Fibroblast of lung (primary cell): ENCODE results near the gene USP53. TPM values are rescaled to one million over a fixed set of nuclear protein-coding genes. Genes with fewer than 3 reads are reported as not detected.

Source experiments
- DNase-seq, 2 donors: peaks; one replicate each; pipeline versions ENCODE4 v3.0.0 to v3.0.0-alpha.2; 2010; ENCODE audit warnings: low read depth in 2 of 2
- H2AFZ ChIP-seq: 2 replicates; pipeline ENCODE4 v1.5.1; 2012; ENCODE audit warnings: low read length, control low read depth, inconsistent platforms
- H3K27ac ChIP-seq: 2 replicates; pipeline ENCODE4 v1.5.1; 2011; ENCODE audit warnings: low read length, control low read depth; ENCODE audit not compliant: insufficient read depth
- H3K27me3 ChIP-seq: 2 replicates; pipeline ENCODE4 v1.5.1; 2011; ENCODE audit warnings: mild to moderate bottlenecking, low read length; ENCODE audit not compliant: control insufficient read depth, insufficient read depth
- H3K36me3 ChIP-seq: 2 replicates; pipeline ENCODE4 v1.5.1; 2011; ENCODE audit warnings: low read length; ENCODE audit not compliant: control insufficient read depth, insufficient read depth
- H3K4me1 ChIP-seq: 2 replicates; pipeline ENCODE4 v1.5.1; 2011; ENCODE audit warnings: low read length; ENCODE audit not compliant: control insufficient read depth, insufficient read depth; ENCODE audit errors: extremely low read depth
- H3K4me2 ChIP-seq: 2 replicates; pipeline ENCODE4 v1.5.1; 2011; ENCODE audit warnings: low read length, control low read depth; ENCODE audit not compliant: insufficient read depth; ENCODE audit errors: extremely low read depth
- H3K4me3 ChIP-seq, 4 experiments: fragments of 200-600 bp in 1 of 4; sonication (generic) in 1 of 4; replicated peaks in 1 of 4; 2 replicates each; pipeline ENCODE4 v1.5.1; 2011 to 2016; ENCODE audit warnings: low read length in 4 of 4, low read depth in 3 of 4, mild to moderate bottlenecking in 3 of 4, control low read depth in 2 of 4, inconsistent platforms in 1 of 4, mixed read lengths in 1 of 4; ENCODE audit not compliant: insufficient read depth in 1 of 4; ENCODE audit errors: control extremely low read depth in 1 of 4
- H3K79me2 ChIP-seq: 2 replicates; pipeline ENCODE4 v1.5.1; 2012; ENCODE audit warnings: mild to moderate bottlenecking, low read length, inconsistent platforms; ENCODE audit not compliant: control insufficient read depth, insufficient read depth
- H3K9ac ChIP-seq: 2 replicates; pipeline ENCODE4 v1.5.1; 2011; ENCODE audit warnings: mild to moderate bottlenecking, low read length, control low read depth; ENCODE audit not compliant: insufficient read depth
- H3K9me3 ChIP-seq: 2 replicates; pipeline ENCODE4 v1.5.1; 2012; ENCODE audit warnings: low read depth, low read length; ENCODE audit not compliant: control insufficient read depth, insufficient read depth
- H4K20me1 ChIP-seq: 2 replicates; pipeline ENCODE4 v1.5.1; 2011; ENCODE audit warnings: low read length; ENCODE audit not compliant: control insufficient read depth, insufficient read depth; ENCODE audit errors: extremely low read depth
- CTCF ChIP-seq, 2 donors: IDR thresholded peaks in 1 of 2; conservative IDR thresholded peaks in 1 of 2; 1 replicate in 1 of 2; 2 replicates in 1 of 2; pipeline ENCODE4 v1.5.1; 2011 to 2012; ENCODE audit warnings: low read length in 2 of 2, control low read depth in 1 of 2, inconsistent platforms in 1 of 2, low read depth in 1 of 2, mild to moderate bottlenecking in 1 of 2
- EZH2 ChIP-seq: IDR thresholded peaks from 2 replicates; pipeline ENCODE4 v1.5.1; 2012; ENCODE audit warnings: low read length, control low read depth, mild to moderate bottlenecking; ENCODE audit errors: missing control alignments
- polyA plus RNA-seq, 2 donors: library from polyadenylated mRNA; depleted of rRNA in 1 of 2; stranded (reverse) in 1 of 2; unstranded in 1 of 2; fragments of >200 nt; gene quantifications; 2 replicates each; pipeline ENCODE4 v1.2.1, GENCODE V29; 2011 to 2012; ENCODE audit warnings: missing spikeins in 1 of 2
- total RNA-seq: library from RNA; depleted of rRNA; stranded (reverse); fragments of >200 nt; gene quantifications from 2 replicates; pipeline ENCODE4 v1.2.1, GENCODE V29; 2014

Gene USP53
- total and polyA plus RNA-seq, 2 donors (not counting 1 experiment from before 2014, with no cell fraction given): 55.7 to 102 TPM

GRCh38 chr4:119317990-119318389 lies 105.5 kb downstream of the USP53 start:
- Histone ChIP-seq H3K4me1 (peaks cover 5% of the 10 kb centered on the region), H3K4me3 (no peak overlapping the region)
- DNase-seq: no peak

GRCh38 chr4:119321921-119322687 lies 109.6 kb downstream of the USP53 start, which contains the start of gene FABP2:
Gene FABP2 (minus strand): TSS chr4:119322138. CDS start chr4:119322102, 36 bp downstream.
- H3K36me3 ChIP-seq: no peaks in the 10 kb centered on the region
- DNase-seq: no peak
- TF ChIP-seq EZH2: no peak
- TF ChIP-seq CTCF (conservative IDR thresholded peaks at IDR 0.05 in 1 of 2, IDR thresholded peaks at IDR 0.05 in 1 of 2; ENCODE audit: low read depth in 1 of 2, low read length in 2 of 2): no peak
- H3K4me2 ChIP-seq: no peak within 1 kb of the TSS
- H3K27me3 ChIP-seq: no peaks in the 10 kb centered on the region
- H3K9me3 ChIP-seq: no peaks in the 10 kb centered on the region
- no peak within 1 kb of the TSS for H3K9ac ChIP-seq
- H3K27ac ChIP-seq: no peak within 1 kb of the TSS
- no peak within 1 kb of the TSS for H2AFZ ChIP-seq
- no peak within 1 kb of the TSS for H3K4me3 ChIP-seq
- no peaks in the 10 kb centered on the region for H4K20me1 ChIP-seq
- no peaks in the 10 kb centered on the region for H3K4me1 ChIP-seq
- no peaks in the 10 kb centered on the region for H3K79me2 ChIP-seq

More at GRCh38 chr4:119317990-119318389, 105.5 kb downstream of the USP53 start:
- H2AFZ ChIP-seq: no peak overlapping the region
- H4K20me1 ChIP-seq: no peaks in the 10 kb centered on the region
- H3K27ac ChIP-seq: no peak overlapping the region
- H3K9ac ChIP-seq: no peak overlapping the region
- H3K79me2 ChIP-seq: no peaks in the 10 kb centered on the region
- H3K9me3 ChIP-seq: no peaks in the 10 kb centered on the region
- no peak for TF ChIP-seq EZH2
- TF ChIP-seq CTCF (conservative IDR thresholded peaks at IDR 0.05 in 1 of 2, IDR thresholded peaks at IDR 0.05 in 1 of 2; ENCODE audit: low read depth in 1 of 2, low read length in 2 of 2): no peak
- H3K4me2 ChIP-seq: no peak overlapping the region
- H3K36me3 ChIP-seq: no peaks in the 10 kb centered on the region
- H3K27me3 ChIP-seq: no peaks in the 10 kb centered on the region

GRCh38 chr4:119328695-119329094 lies 116.2 kb downstream of the USP53 start:
- H3K4me3 ChIP-seq: no peak overlapping the region

More at GRCh38 chr4:119328695-119329094, 116.2 kb downstream of the USP53 start:
- no peak overlapping the region for H3K9ac ChIP-seq
- no peak overlapping the region for H3K27ac ChIP-seq
- no peaks in the 10 kb centered on the region for H3K79me2 ChIP-seq
- H3K4me2 ChIP-seq: no peak overlapping the region
- peaks cover 3% of the 10 kb centered on the region for H3K27me3 ChIP-seq
- no peaks in the 10 kb centered on the region for H4K20me1 ChIP-seq
- no peaks in the 10 kb centered on the region for H3K9me3 ChIP-seq
- H3K4me1 ChIP-seq: no peaks in the 10 kb centered on the region
- no peaks in the 10 kb centered on the region for H3K36me3 ChIP-seq
- H2AFZ ChIP-seq: no peak overlapping the region
- TF ChIP-seq EZH2 (no peak), CTCF (conservative IDR thresholded peaks at IDR 0.05 in 1 of 2, IDR thresholded peaks at IDR 0.05 in 1 of 2; ENCODE audit: low read depth in 1 of 2, low read length in 2 of 2) (no peak)
- DNase-seq: no peak
